K562 (cell line): ENCODE data around the gene ZNF629. TPM values are rescaled to one million over a fixed set of nuclear protein-coding genes. Genes with fewer than 3 reads are reported as not detected.

Source experiments
- ATF7 ChIP-seq: fragments of 450-650 bp; IDR thresholded peaks from 2 replicates; pipeline ENCODE4 v1.7.1; 2014; ENCODE audit warnings: mild to moderate bottlenecking, moderate library complexity
- CUX1 ChIP-seq: fragments of 200-800 bp; sonication (Bioruptor generic); IDR thresholded peaks from 2 replicates; pipeline ENCODE4 v1.6.1; 2016; ENCODE audit warnings: missing genetic modification characterization, missing compliant biosample characterization
- DPF2 ChIP-seq: fragments of 450-650 bp; IDR thresholded peaks from 2 replicates; pipeline ENCODE4 v1.6.1; 2016
- ETV6 ChIP-seq, 3 experiments: fragments of 150-350 bp in 1 of 3; sonication (generic) in 1 of 3; formaldehyde crosslinking in 1 of 3; IDR thresholded peaks; 2 replicates each; pipeline versions ENCODE4 v1.6.1 to v1.8.0; 2014 to 2022; ENCODE audit warnings: borderline replicate concordance in 2 of 3, low read depth in 2 of 3, antibody characterized with exemption in 1 of 3, low read length in 1 of 3, mild to moderate bottlenecking in 1 of 3, missing genetic modification reagents in 1 of 3
- FOSL1 ChIP-seq: fragments of 200-800 bp; sonication (Bioruptor generic); conservative IDR thresholded peaks from 2 replicates; pipeline ENCODE4 v1.6.1; 2016; ENCODE audit warnings: missing genetic modification characterization, missing compliant biosample characterization
- HMGN3 ChIP-seq: IDR thresholded peaks from 2 replicates; pipeline ENCODE4 v1.6.1; 2011; ENCODE audit warnings: borderline replicate concordance, low read depth, mild to moderate bottlenecking, mixed read lengths, low read length; ENCODE audit not compliant: insufficient read length; ENCODE audit errors: extremely low read depth
- L3MBTL2 ChIP-seq: fragments of 450-650 bp; IDR thresholded peaks from 2 replicates; pipeline ENCODE4 v1.6.1; 2016; ENCODE audit warnings: mild to moderate bottlenecking, moderate library complexity
- LARP7 ChIP-seq: fragments of 450-650 bp; IDR thresholded peaks from 2 replicates; pipeline ENCODE4 v1.6.1; 2016
- NR2C2 ChIP-seq, 2 experiments: fragments of 200-800 bp in 1 of 2; sonication (Bioruptor generic) in 1 of 2; sonication (generic) in 1 of 2; formaldehyde crosslinking in 1 of 2; IDR thresholded peaks; 2 replicates each; pipeline versions ENCODE4 v1.6.1 to v1.8.0; 2016 to 2022; ENCODE audit warnings: mild to moderate bottlenecking in 1 of 2, missing compliant biosample characterization in 1 of 2, missing genetic modification characterization in 1 of 2, missing genetic modification reagents in 1 of 2
- PCBP2 ChIP-seq: fragments of 200-400 bp; formaldehyde crosslinking; IDR thresholded peaks from 2 replicates; pipeline ENCODE4 v1.6.1; 2018; ENCODE audit warnings: low read length, low read depth, mild to moderate bottlenecking, moderate library complexity; ENCODE audit not compliant: poor library complexity, severe bottlenecking
- SNRNP70 ChIP-seq: fragments of 200-400 bp; formaldehyde crosslinking; optimal IDR thresholded peaks from 2 replicates; pipeline ENCODE3; 2017; ENCODE audit warnings: low read depth, low read length
- ZBTB9 ChIP-seq: fragments of 450-650 bp; formaldehyde crosslinking; IDR thresholded peaks from 2 replicates; pipeline ENCODE4 v1.4.0; 2020; ENCODE audit warnings: mild to moderate bottlenecking, moderate library complexity
- ZNF197 ChIP-seq: fragments of 200-800 bp; sonication (Bioruptor generic); IDR thresholded peaks from 2 replicates; pipeline ENCODE4 v1.6.1; 2016; ENCODE audit warnings: low read depth, missing genetic modification characterization, missing compliant biosample characterization
- ZNF224 ChIP-seq: sonication (generic); formaldehyde crosslinking; IDR thresholded peaks from 2 replicates; pipeline ENCODE4 v1.8.0; 2022; ENCODE audit warnings: mild to moderate bottlenecking, missing genetic modification reagents
- polyA plus RNA-seq, 8 experiments: library from polyadenylated mRNA; depleted of rRNA in 4 of 8; stranded (reverse) in 5 of 8; unstranded in 3 of 8; fragments of >200 nt; fragmentation: Nextera tagmentation in 2 of 8; fragmentation: Illumina TruSeq in 1 of 8; extraction: Ambion mirVana in 2 of 8; extraction: Trizol in 1 of 8; gene quantifications; 2 replicates each; pipeline versions ENCODE4 v1.2.1 to v1.2.3, GENCODE V29; 2011 to 2014; ENCODE audit warnings: inconsistent platforms in 1 of 8, missing spikeins in 1 of 8
- total RNA-seq, 7 experiments: library from RNA; depleted of rRNA in 6 of 7; stranded (reverse); fragments of >200 nt in 6 of 7; fragmentation: Illumina TruSeq in 2 of 7; extraction: Trizol in 2 of 7; gene quantifications; 2 replicates each; pipeline versions ENCODE4 v1.2.1 to v1.2.3, GENCODE V29; 2011 to 2021; ENCODE audit warnings: low replicate concordance in 1 of 7
- TF ChIP-seq, protein P1 (sequence below), 3 experiments: fragments of 200-800 bp in 1 of 3; sonication (Bioruptor generic) in 1 of 3; sonication (generic) in 1 of 3; formaldehyde crosslinking in 1 of 3; IDR thresholded peaks; 2 replicates each; pipeline versions ENCODE4 v1.6.1 to v1.8.0; 2016 to 2022; ENCODE audit warnings: mild to moderate bottlenecking in 2 of 3, missing compliant biosample characterization in 2 of 3, missing genetic modification characterization in 2 of 3, missing genetic modification reagents in 1 of 3
- TF ChIP-seq, protein P2 (sequence below): sonication (generic); formaldehyde crosslinking; IDR thresholded peaks from 2 replicates; pipeline ENCODE4 v1.8.0; 2022; ENCODE audit warnings: mild to moderate bottlenecking, missing genetic modification reagents, borderline replicate concordance

The ZNF629 gene
- total and polyA plus RNA-seq, 9 of the 15 experiments (the other 6 are each of a cell fraction or from before 2014, with no cell fraction given) = 0.44 to 18.8 (median 7.4) TPM

GRCh38 chr16:30761427-30761927, 25.5 kb downstream of the ZNF629 start (continued):
- no peak for TF ChIP-seq NR2C2 (CRISPR knock-in tag; IDR thresholded peaks at IDR 0.05)
- TF ChIP-seq NR2C2 (tag; IDR thresholded peaks at IDR 0.05) = no peak
- TF ChIP-seq ZNF197 (CRISPR knock-in tag) = 0 out of 2 replicates have a peak, but pooled peaks have one; percentile 6
- TF ChIP-seq ETV6 (IDR thresholded peaks at IDR 0.05; ENCODE audit: borderline replicate concordance in 1 of 2, low read depth in 2 of 2, low read length in 1 of 2) = no peak
- peak; percentile 36; the same call in 1 of the 2 replicates for TF ChIP-seq ETV6 (CRISPR knock-in tag; IDR thresholded peaks at IDR 0.05; ENCODE audit: borderline replicate concordance)
- TF ChIP-seq ZBTB9 (CRISPR knock-in tag) = no peak
- TF ChIP-seq HMGN3 = peak; percentile 82
- TF ChIP-seq PCBP2 = no peak
- TF ChIP-seq ZNF224 = 0 out of 2 replicates have a peak, but pooled peaks have one; percentile 43
- peak; percentile 29; the same call in 1 of the 2 replicates for TF ChIP-seq DPF2
- 0 out of 2 replicates have a peak, but pooled peaks have one; percentile 41 for TF ChIP-seq L3MBTL2
- no peak for TF ChIP-seq ATF7
- TF ChIP-seq LARP7 = no peak
- TF ChIP-seq, protein P1, sequence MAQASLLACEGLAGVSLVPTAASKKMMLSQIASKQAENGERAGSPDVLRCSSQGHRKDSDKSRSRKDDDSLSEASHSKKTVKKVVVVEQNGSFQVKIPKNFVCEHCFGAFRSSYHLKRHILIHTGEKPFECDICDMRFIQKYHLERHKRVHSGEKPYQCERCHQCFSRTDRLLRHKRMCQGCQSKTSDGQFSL (CRISPR knock-in tag; IDR thresholded peaks at IDR 0.05) = no peak
- TF ChIP-seq, protein P1 (tag; IDR thresholded peaks at IDR 0.05) = no peak
- TF ChIP-seq, protein P2, sequence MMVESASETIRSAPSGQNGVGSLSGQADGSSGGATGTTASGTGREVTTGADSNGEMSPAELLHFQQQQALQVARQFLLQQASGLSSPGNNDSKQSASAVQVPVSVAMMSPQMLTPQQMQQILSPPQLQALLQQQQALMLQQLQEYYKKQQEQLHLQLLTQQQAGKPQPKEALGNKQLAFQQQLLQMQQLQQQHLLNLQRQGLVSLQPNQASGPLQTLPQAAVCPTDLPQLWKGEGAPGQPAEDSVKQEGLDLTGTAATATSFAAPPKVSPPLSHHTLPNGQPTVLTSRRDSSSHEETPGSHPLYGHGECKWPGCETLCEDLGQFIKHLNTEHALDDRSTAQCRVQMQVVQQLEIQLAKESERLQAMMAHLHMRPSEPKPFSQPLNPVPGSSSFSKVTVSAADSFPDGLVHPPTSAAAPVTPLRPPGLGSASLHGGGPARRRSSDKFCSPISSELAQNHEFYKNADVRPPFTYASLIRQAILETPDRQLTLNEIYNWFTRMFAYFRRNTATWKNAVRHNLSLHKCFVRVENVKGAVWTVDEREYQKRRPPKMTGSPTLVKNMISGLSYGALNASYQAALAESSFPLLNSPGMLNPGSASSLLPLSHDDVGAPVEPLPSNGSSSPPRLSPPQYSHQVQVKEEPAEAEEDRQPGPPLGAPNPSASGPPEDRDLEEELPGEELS (CRISPR knock-in tag) = 0 out of 2 replicates have a peak, but pooled peaks have one; percentile 52
- no peak for TF ChIP-seq CUX1
- TF ChIP-seq FOSL1 (tag) = peak; percentile 14; the same call in 1 of the 2 replicates
- TF ChIP-seq SNRNP70 = no peak
